K562 (cell line): Measurements from ENCODE around the gene ANKRD31. TPM values are rescaled to one million over a fixed set of nuclear protein-coding genes. Genes with fewer than 3 reads are reported as not detected.

Source experiments
- BRCA1 ChIP-seq, 2 experiments: fragments of 450-650 bp in 1 of 2; sonication (generic) in 1 of 2; formaldehyde crosslinking in 1 of 2; IDR thresholded peaks; 2 replicates each; pipeline versions ENCODE4 v1.5.0 to v1.6.1; 2017 to 2020; ENCODE audit warnings: mild to moderate bottlenecking in 1 of 2, missing genetic modification reagents in 1 of 2
- CBX2 ChIP-seq: fragments of 200-600 bp; sonication (generic); IDR thresholded peaks from one replicate; pipeline ENCODE4 v1.6.1; 2012; ENCODE audit warnings: mild to moderate bottlenecking, low read length, inconsistent platforms; ENCODE audit not compliant: insufficient read depth, poor library complexity, severe bottlenecking
- HMGXB4 ChIP-seq: sonication (generic); formaldehyde crosslinking; IDR thresholded peaks from 2 replicates; pipeline ENCODE4 v1.8.1; 2023; ENCODE audit warnings: mild to moderate bottlenecking, missing genetic modification reagents
- JUNB ChIP-seq: fragments of 450-650 bp; formaldehyde crosslinking; conservative IDR thresholded peaks from 2 replicates; pipeline ENCODE4 v1.4.0; 2020; ENCODE audit warnings: mild to moderate bottlenecking
- MAZ ChIP-seq, 2 experiments: fragments of 450-650 bp in 1 of 2; sonication (generic) in 1 of 2; formaldehyde crosslinking; IDR thresholded peaks in 1 of 2; conservative IDR thresholded peaks in 1 of 2; 2 replicates each; pipeline versions ENCODE4 v1.4.0 to v1.5.0; 2020; ENCODE audit warnings: mild to moderate bottlenecking in 1 of 2, missing genetic modification reagents in 1 of 2
- MCM5 ChIP-seq: fragments of 450-650 bp; IDR thresholded peaks from 2 replicates; pipeline ENCODE4 v1.6.1; 2016; ENCODE audit warnings: low read depth
- MEIS2 ChIP-seq: fragments of 450-650 bp; IDR thresholded peaks from 2 replicates; pipeline ENCODE4 v1.6.1; 2014; ENCODE audit warnings: mild to moderate bottlenecking; ENCODE audit not compliant: partially characterized antibody
- MTA1 ChIP-seq: fragments of 450-650 bp; IDR thresholded peaks from 2 replicates; pipeline ENCODE4 v1.6.1; 2017; ENCODE audit warnings: borderline replicate concordance
- MTA3 ChIP-seq: fragments of 450-650 bp; formaldehyde crosslinking; IDR thresholded peaks from 2 replicates; pipeline ENCODE4 v1.6.1; 2017; ENCODE audit warnings: mild to moderate bottlenecking, borderline replicate concordance
- PKNOX1 ChIP-seq: fragments of 450-650 bp; IDR thresholded peaks from 2 replicates; pipeline ENCODE4 v1.6.1; 2016
- RBM25 ChIP-seq: fragments of 200-400 bp; formaldehyde crosslinking; IDR thresholded peaks from 2 replicates; pipeline ENCODE4 v1.6.1; 2018; ENCODE audit warnings: low read length, low read depth, moderate library complexity; ENCODE audit not compliant: severe bottlenecking
- SMAD1 ChIP-seq: fragments of 150-350 bp; IDR thresholded peaks from 2 replicates; pipeline ENCODE4 v1.6.1; 2014; ENCODE audit warnings: low read length, low read depth; ENCODE audit not compliant: partially characterized antibody
- U2AF2 ChIP-seq: fragments of 200-400 bp; formaldehyde crosslinking; optimal IDR thresholded peaks from 2 replicates; pipeline ENCODE3; 2017; ENCODE audit warnings: low read depth, mild to moderate bottlenecking, low read length
- ZNF212 ChIP-seq: fragments of 450-650 bp; formaldehyde crosslinking; IDR thresholded peaks from 2 replicates; pipeline ENCODE4 v1.4.0; 2020; ENCODE audit warnings: mild to moderate bottlenecking
- ZNF699 ChIP-seq: fragments of 250-450 bp; sonication (Bioruptor Pico); IDR thresholded peaks from 2 replicates; pipeline ENCODE4 v1.8.0; 2021; ENCODE audit warnings: mild to moderate bottlenecking, moderate library complexity; ENCODE audit not compliant: insufficient replicate concordance
- ZNF766 ChIP-seq: fragments of 200-800 bp; sonication (Bioruptor generic); conservative IDR thresholded peaks from 2 replicates; pipeline ENCODE4 v1.6.1; 2016; ENCODE audit warnings: missing genetic modification characterization, missing compliant biosample characterization
- polyA plus RNA-seq, 8 experiments: library from polyadenylated mRNA; depleted of rRNA in 4 of 8; stranded (reverse) in 5 of 8; unstranded in 3 of 8; fragments of >200 nt; fragmentation: Nextera tagmentation in 2 of 8; fragmentation: Illumina TruSeq in 1 of 8; extraction: Ambion mirVana in 2 of 8; extraction: Trizol in 1 of 8; gene quantifications; 2 replicates each; pipeline versions ENCODE4 v1.2.1 to v1.2.3, GENCODE V29; 2011 to 2014; ENCODE audit warnings: inconsistent platforms in 1 of 8, missing spikeins in 1 of 8
- total RNA-seq, 7 experiments: library from RNA; depleted of rRNA in 6 of 7; stranded (reverse); fragments of >200 nt in 6 of 7; fragmentation: Illumina TruSeq in 2 of 7; extraction: Trizol in 2 of 7; gene quantifications; 2 replicates each; pipeline versions ENCODE4 v1.2.1 to v1.2.3, GENCODE V29; 2011 to 2021; ENCODE audit warnings: low replicate concordance in 1 of 7
- TF ChIP-seq, protein P1 (sequence below): fragments of 250-450 bp; sonication (Bioruptor Pico); IDR thresholded peaks from 2 replicates; pipeline ENCODE4 v1.4.0; 2020; ENCODE audit warnings: mild to moderate bottlenecking
- TF ChIP-seq, protein P2 (sequence below): fragments of 450-650 bp; IDR thresholded peaks from 2 replicates; pipeline ENCODE4 v1.7.1; 2018; ENCODE audit warnings: mild to moderate bottlenecking, low read depth; ENCODE audit not compliant: partially characterized antibody

Gene ANKRD31
- total and polyA plus RNA-seq, 9 of the 15 experiments (the other 6 are each of a cell fraction or from before 2014, with no cell fraction given) = under 0.01 to 0.11 (median 0.05) TPM; not detected in 1

GRCh38 chr5:75236322-75237316 is at the start of gene ANKRD31 (continued):
- TF ChIP-seq, protein P1, sequence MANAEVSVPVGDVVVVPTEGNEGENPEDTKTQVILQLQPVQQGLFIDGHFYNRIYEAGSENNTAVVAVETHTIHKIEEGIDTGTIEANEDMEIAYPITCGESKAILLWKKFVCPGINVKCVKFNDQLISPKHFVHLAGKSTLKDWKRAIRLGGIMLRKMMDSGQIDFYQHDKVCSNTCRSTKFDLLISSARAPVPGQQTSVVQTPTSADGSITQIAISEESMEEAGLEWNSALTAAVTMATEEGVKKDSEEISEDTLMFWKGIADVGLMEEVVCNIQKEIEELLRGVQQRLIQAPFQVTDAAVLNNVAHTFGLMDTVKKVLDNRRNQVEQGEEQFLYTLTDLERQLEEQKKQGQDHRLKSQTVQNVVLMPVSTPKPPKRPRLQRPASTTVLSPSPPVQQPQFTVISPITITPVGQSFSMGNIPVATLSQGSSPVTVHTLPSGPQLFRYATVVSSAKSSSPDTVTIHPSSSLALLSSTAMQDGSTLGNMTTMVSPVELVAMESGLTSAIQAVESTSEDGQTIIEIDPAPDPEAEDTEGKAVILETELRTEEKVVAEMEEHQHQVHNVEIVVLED (CRISPR knock-in tag) = peak; percentile 58
- TF ChIP-seq SMAD1 (no peak), JUNB (no peak), RBM25 (peak; percentile 35), HMGXB4 (no peak), MCM5 (no peak), CBX2 (no peak), BRCA1 (IDR thresholded peaks at IDR 0.05) (no peak), BRCA1 (CRISPR knock-in tag; IDR thresholded peaks at IDR 0.05) (no peak), U2AF2 (no peak), MEIS2 (peak; percentile 55), ZNF699 (CRISPR knock-in tag) (no peak), ZNF212 (no peak), MAZ (CRISPR knock-in tag; conservative IDR thresholded peaks at IDR 0.05 in 1 of 2, IDR thresholded peaks at IDR 0.05 in 1 of 2) (peak; percentile 39 to 82; a peak in 3 of 4 replicates), MTA3 (peak; percentile 93), PKNOX1 (0 out of 2 replicates have a peak, but pooled peaks have one; percentile 8), ZNF766 (peak; percentile 49; the same call in 1 of the 2 replicates), MTA1 (no peak)
- TF ChIP-seq, protein P2, sequence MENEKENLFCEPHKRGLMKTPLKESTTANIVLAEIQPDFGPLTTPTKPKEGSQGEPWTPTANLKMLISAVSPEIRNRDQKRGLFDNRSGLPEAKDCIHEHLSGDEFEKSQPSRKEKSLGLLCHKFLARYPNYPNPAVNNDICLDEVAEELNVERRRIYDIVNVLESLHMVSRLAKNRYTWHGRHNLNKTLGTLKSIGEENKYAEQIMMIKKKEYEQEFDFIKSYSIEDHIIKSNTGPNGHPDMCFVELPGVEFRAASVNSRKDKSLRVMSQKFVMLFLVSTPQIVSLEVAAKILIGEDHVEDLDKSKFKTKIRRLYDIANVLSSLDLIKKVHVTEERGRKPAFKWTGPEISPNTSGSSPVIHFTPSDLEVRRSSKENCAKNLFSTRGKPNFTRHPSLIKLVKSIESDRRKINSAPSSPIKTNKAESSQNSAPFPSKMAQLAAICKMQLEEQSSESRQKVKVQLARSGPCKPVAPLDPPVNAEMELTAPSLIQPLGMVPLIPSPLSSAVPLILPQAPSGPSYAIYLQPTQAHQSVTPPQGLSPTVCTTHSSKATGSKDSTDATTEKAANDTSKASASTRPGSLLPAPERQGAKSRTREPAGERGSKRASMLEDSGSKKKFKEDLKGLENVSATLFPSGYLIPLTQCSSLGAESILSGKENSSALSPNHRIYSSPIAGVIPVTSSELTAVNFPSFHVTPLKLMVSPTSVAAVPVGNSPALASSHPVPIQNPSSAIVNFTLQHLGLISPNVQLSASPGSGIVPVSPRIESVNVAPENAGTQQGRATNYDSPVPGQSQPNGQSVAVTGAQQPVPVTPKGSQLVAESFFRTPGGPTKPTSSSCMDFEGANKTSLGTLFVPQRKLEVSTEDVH = no peak
